K562 (cell line): ENCODE data around the gene BPNT1. TPM values are rescaled to one million over a fixed set of nuclear protein-coding genes. Genes with fewer than 3 reads are reported as not detected.

Source experiments
- ATAC-seq: fragments of 200-7000 bp; cut with Tn5 transposase; 3 replicates; pipeline ENCODE4 v1.9.1; 2020; ENCODE audit warnings: moderate library complexity
- BruUV-seq: library from RNA; stranded (reverse); fragments of 400-500 nt; replicated peaks from 2 replicates; lab custom pipeline; 2021; lab: Mats Ljungman, UMichigan
- CTCF ChIA-PET: fragments of 300-600 bp; formaldehyde crosslinking; extraction: SDS; loops from one replicate; lab custom pipeline; 2021; ENCODE audit warnings: low intra/inter-chr PET ratio; lab: Yijun Ruan, JAX
- POLR2A ChIA-PET: fragments of 300-600, 350-650 bp; sonication (Branson Sonifier 250); formaldehyde crosslinking; extraction: SDS; loops from one replicate; lab custom pipeline; 2021; ENCODE audit warnings: antibody characterized with exemption, inconsistent platforms; lab: Yijun Ruan, JAX
- DNase-seq, 4 experiments: peaks; one replicate each; pipeline versions ENCODE4 v3.0.0 to v3.0.0-alpha.2; 2011 to 2018; ENCODE audit warnings: low spot score in 3 of 4, mixed read lengths in 3 of 4; ENCODE audit errors: extremely low read depth in 1 of 4
- FAIRE-seq: peaks from 2 replicates; lab custom pipeline; 2011; peaks lifted over from hg19 to GRCh38; lab: Jason Lieb, UNC
- H2AFZ ChIP-seq: 2 replicates; pipeline ENCODE4 v1.6.0; 2011; ENCODE audit warnings: low read depth, low read length, control low read depth, inconsistent platforms
- H3K27ac ChIP-seq: fragments of 200-600 bp; 3 replicates; pipeline ENCODE4 v1.8.0; 2011; ENCODE audit warnings: low read depth, mild to moderate bottlenecking, control low read depth, inconsistent platforms, low read length, moderate library complexity, mixed read lengths; ENCODE audit errors: extremely low read depth
- H3K27me3 ChIP-seq, 2 experiments: fragments of 300-600 bp in 1 of 2; 2 replicates in 1 of 2; 3 replicates in 1 of 2; pipeline versions ENCODE4 v1.6.0 to v1.8.0; 2011; ENCODE audit warnings: inconsistent platforms in 2 of 2, low read length in 2 of 2, mild to moderate bottlenecking in 1 of 2, mixed read lengths in 1 of 2, moderate library complexity in 1 of 2; ENCODE audit not compliant: control insufficient read depth in 2 of 2, insufficient read depth in 2 of 2
- H3K36me3 ChIP-seq: fragments of 300-600 bp; 3 replicates; pipeline ENCODE4 v1.8.0; 2011; ENCODE audit warnings: mild to moderate bottlenecking, low read length, inconsistent platforms; ENCODE audit not compliant: control insufficient read depth, insufficient read depth
- H3K4me1 ChIP-seq, 2 experiments: fragments of 200-600 bp in 1 of 2; replicated peaks in 1 of 2; 2 replicates in 1 of 2; 3 replicates in 1 of 2; pipeline versions ENCODE4 v1.5.1 to v1.8.0; 2011; ENCODE audit warnings: inconsistent platforms in 2 of 2, low read length in 2 of 2, mild to moderate bottlenecking in 1 of 2, mixed read lengths in 1 of 2, moderate library complexity in 1 of 2; ENCODE audit not compliant: control insufficient read depth in 2 of 2, insufficient read depth in 2 of 2
- H3K4me2 ChIP-seq: 2 replicates; pipeline ENCODE4 v1.6.1; 2011; ENCODE audit warnings: low read length, control low read depth, inconsistent platforms, mixed read lengths; ENCODE audit not compliant: insufficient read depth
- H3K4me3 ChIP-seq: fragments of 200-600 bp; sonication (generic), shearing (Covaris generic); 2 replicates; pipeline ENCODE4 v1.5.1; 2016; ENCODE audit warnings: control low read depth, inconsistent platforms
- H3K79me2 ChIP-seq: fragments of 200-600 bp; 3 replicates; pipeline ENCODE4 v1.8.0; 2011; ENCODE audit warnings: low read length, inconsistent platforms; ENCODE audit not compliant: control insufficient read depth, insufficient read depth
- H3K9ac ChIP-seq, 2 experiments: 2 replicates each; pipeline versions ENCODE4 v1.6.0 to v1.6.1; 2011; ENCODE audit warnings: low read depth in 2 of 2, low read length in 2 of 2, control low read depth in 1 of 2, inconsistent platforms in 1 of 2, mild to moderate bottlenecking in 1 of 2, mixed read lengths in 1 of 2; ENCODE audit not compliant: insufficient read depth in 1 of 2
- H3K9me1 ChIP-seq: one replicate; pipeline ENCODE4 v1.6.0; 2011; ENCODE audit warnings: inconsistent platforms, mild to moderate bottlenecking, low read length, moderate library complexity; ENCODE audit not compliant: control insufficient read depth, insufficient read depth
- H3K9me3 ChIP-seq: replicated peaks from 2 replicates; pipeline ENCODE4 v1.5.1; 2011; ENCODE audit warnings: low read depth, low read length, inconsistent platforms; ENCODE audit not compliant: control insufficient read depth, insufficient read depth
- H4K20me1 ChIP-seq: replicated peaks from 2 replicates; pipeline ENCODE4 v1.6.1; 2011; ENCODE audit warnings: low read length, inconsistent platforms, mixed read lengths; ENCODE audit not compliant: control insufficient read depth, insufficient read depth
- HNRNPL ChIP-seq: fragments of 200-400 bp; formaldehyde crosslinking; IDR thresholded peaks from 2 replicates; pipeline ENCODE4 v1.6.1; 2017; ENCODE audit warnings: low read depth, mild to moderate bottlenecking, low read length
- NFE2L1 ChIP-seq: fragments of 450-650 bp; IDR thresholded peaks from 2 replicates; pipeline ENCODE4 v1.6.1; 2016; ENCODE audit warnings: missing genetic modification characterization, low read depth, mild to moderate bottlenecking, missing compliant biosample characterization, moderate library complexity, borderline replicate concordance
- ZFP91 ChIP-seq: sonication (generic); formaldehyde crosslinking; IDR thresholded peaks from 2 replicates; pipeline ENCODE4 v1.8.0; 2022; ENCODE audit warnings: mild to moderate bottlenecking, missing genetic modification reagents
- ZNF384 ChIP-seq: IDR thresholded peaks from 2 replicates; pipeline ENCODE4 v1.6.1; 2012; ENCODE audit warnings: low read depth, low read length, improper control_type of control experiment
- WGBS: fragments of 100-300 bp; shearing (Covaris generic); methylation state at CpG from one replicate; pipeline ENCODE4 v1.1.6; 2016; ENCODE audit warnings: low coverage, mixed read lengths; ENCODE audit not compliant: insufficient coverage; ENCODE audit errors: missing lambda C conversion rate; 5-methylcytosine and 5-hydroxymethylcytosine counted together
- in situ Hi-C: fragments of 300-500 bp; cut with MboI; formaldehyde crosslinking; loops from 4 replicates; pipeline ENCODE4 v1.15.0; 2018; ENCODE audit warnings: inconsistent platforms, mixed read lengths
- intact Hi-C: fragments of 100-400 bp; cut with micrococcal nuclease; formaldehyde crosslinking; loops from 2 replicates; pipeline ENCODE4 v1.14.2; 2022
- polyA plus RNA-seq, 8 experiments: library from polyadenylated mRNA; depleted of rRNA in 4 of 8; stranded (reverse) in 5 of 8; unstranded in 3 of 8; fragments of >200 nt; fragmentation: Nextera tagmentation in 2 of 8; fragmentation: Illumina TruSeq in 1 of 8; extraction: Ambion mirVana in 2 of 8; extraction: Trizol in 1 of 8; gene quantifications; 2 replicates each; pipeline versions ENCODE4 v1.2.1 to v1.2.3, GENCODE V29; 2011 to 2014; ENCODE audit warnings: inconsistent platforms in 1 of 8, missing spikeins in 1 of 8
- total RNA-seq, 7 experiments: library from RNA; depleted of rRNA in 6 of 7; stranded (reverse); fragments of >200 nt in 6 of 7; fragmentation: Illumina TruSeq in 2 of 7; extraction: Trizol in 2 of 7; gene quantifications; 2 replicates each; pipeline versions ENCODE4 v1.2.1 to v1.2.3, GENCODE V29; 2011 to 2021; ENCODE audit warnings: low replicate concordance in 1 of 7

BPNT1 gene
- total and polyA plus RNA-seq, 9 of the 15 experiments (the other 6 are each of a cell fraction or from before 2014, with no cell fraction given) = 30.2 to 73.8 (median 40.5) TPM

GRCh38 chr1:220077887-220078286 lies 11.7 kb downstream of the BPNT1 start:
- DNase-seq (no peak), ATAC-seq (peak; percentile 56), FAIRE-seq (peak; percentile 35)
- CTCF ChIA-PET = no interaction called here
- Histone ChIP-seq H3K9me3 (no peaks in the 10 kb centered on the region), H3K27ac (no peak overlapping the region), H3K36me3 (peaks cover 17% of the 10 kb centered on the region; the same call in 2 of the 3 replicates), H4K20me1 (no peaks in the 10 kb centered on the region), H2AFZ (no peak overlapping the region), H3K79me2 (no peaks in the 10 kb centered on the region), H3K4me2 (no peak overlapping the region), H3K9me1 (no peaks in the 10 kb centered on the region), H3K9ac (no peak overlapping the region), H3K27me3 (no peaks in the 10 kb centered on the region), H3K4me1 (no peaks in the 10 kb centered on the region), H3K4me3 (no peak overlapping the region)
- in situ Hi-C loops = no loop called here
- intact Hi-C loops = no loop called here
- WGBS = 97% methylated on average over 3 of the region's 3 CpGs
- TF ChIP-seq ZFP91 (CRISPR knock-in tag) (peak; percentile 31; the same call in 1 of the 2 replicates), NFE2L1 (tag) (no peak), HNRNPL (no peak), ZNF384 (0 out of 2 replicates have a peak, but pooled peaks have one; percentile 12)
- POLR2A ChIA-PET = interaction anchor here (0.7 kb wide), 1 partner anchor 12 kb away, joined by 4 read pairs; the partner anchor contains the start of gene BPNT1
- no TSS peak for BruUV-seq
